Measurements from ENCODE around the gene EYA2.

EYA2 gene

GRCh38 chr20:47099093-47099492 lies 204.4 kb downstream of the EYA2 start:
- no peak for DNase-seq (ENCODE audit: extremely low read depth, low read depth)
- TF ChIP-seq CTCF (IDR thresholded peaks at IDR 0.05; ENCODE audit: low read depth, low read length) = no peak

- TF ChIP-seq CTCF (IDR thresholded peaks at IDR 0.05; ENCODE audit: low read depth, low read length) = no peak
- peak; percentile 11 for DNase-seq (ENCODE audit: extremely low read depth, low read depth)
These were observed 205.3 kb downstream of the EYA2 start for GRCh38 chr20:47099825-47100441.

GRCh38 chr20:47102629-47103028 lies 208.0 kb downstream of the EYA2 start:
- TF ChIP-seq CTCF (IDR thresholded peaks at IDR 0.05; ENCODE audit: low read depth, low read length) = no peak

GRCh38 chr20:47106786-47107185 lies 212.1 kb downstream of the EYA2 start:
- no peak for TF ChIP-seq CTCF (IDR thresholded peaks at IDR 0.05; ENCODE audit: low read depth, low read length)

More at GRCh38 chr20:47102629-47103028, 208.0 kb downstream of the EYA2 start:
- DNase-seq (ENCODE audit: extremely low read depth, low read depth) = no peak

GRCh38 chr20:47108994-47109393 lies 214.4 kb downstream of the EYA2 start:
- DNase-seq (ENCODE audit: extremely low read depth, low read depth) = no peak
- no peak for TF ChIP-seq CTCF (IDR thresholded peaks at IDR 0.05; ENCODE audit: low read depth, low read length)

More at GRCh38 chr20:47106786-47107185, 212.1 kb downstream of the EYA2 start:
- no peak for DNase-seq (ENCODE audit: extremely low read depth, low read depth)

GRCh38 chr20:47110819-47111218 lies 216.2 kb downstream of the EYA2 start:
- TF ChIP-seq CTCF (IDR thresholded peaks at IDR 0.05; ENCODE audit: low read depth, low read length) = no peak
- DNase-seq (ENCODE audit: extremely low read depth, low read depth) = no peak

GRCh38 chr20:47111576-47111975 lies 216.9 kb downstream of the EYA2 start:
- no peak for DNase-seq (ENCODE audit: extremely low read depth, low read depth)
- no peak for TF ChIP-seq CTCF (IDR thresholded peaks at IDR 0.05; ENCODE audit: low read depth, low read length)

Measured in AG09319 (cell line).